Measurements from ENCODE around the gene USP34. TPM values are rescaled to one million over a fixed set of nuclear protein-coding genes. Genes with fewer than 3 reads are reported as not detected.
"Not testable (repeated sequence)": the region's sequence is repeated elsewhere in the genome, so short reads cannot be mapped to it uniquely, and the experiment has no call there.

The USP34 gene
- total and polyA plus RNA-seq, 9 donors: 57.4 to 132 (median 116) TPM

DNA sequence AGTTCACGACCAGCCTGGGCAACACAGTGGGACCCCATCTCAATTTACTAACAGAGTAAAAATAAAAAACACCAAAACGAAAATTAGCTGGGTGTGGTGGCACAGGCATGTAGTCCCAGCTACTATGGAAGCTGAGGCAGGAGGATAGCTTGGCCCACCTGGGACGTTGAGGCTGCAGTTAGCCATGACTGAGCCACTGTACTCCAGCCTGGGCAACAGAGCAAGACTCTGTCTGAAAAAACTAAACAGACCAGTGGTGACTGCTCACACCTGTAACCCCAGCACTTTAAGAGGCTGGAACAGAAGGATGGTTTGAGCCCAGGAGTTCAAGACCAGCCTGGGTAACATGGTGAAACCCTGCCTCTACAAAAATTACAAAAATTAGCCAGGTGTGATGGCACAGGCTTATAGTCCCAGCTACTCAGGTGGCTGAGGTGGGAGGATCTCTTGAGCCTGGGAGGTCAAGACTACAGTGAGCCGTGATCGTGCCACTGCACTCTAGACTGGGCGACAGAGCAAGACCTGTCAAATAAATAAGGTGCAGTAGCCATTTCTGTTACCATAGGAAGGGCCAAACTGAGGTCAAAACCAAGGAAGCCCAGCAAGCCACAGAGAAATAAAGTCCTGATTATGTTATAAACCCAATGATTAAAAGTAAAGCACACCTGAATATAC lies 14.0 kb downstream of the USP34 start:
- intact Hi-C loops (cut with DNase I): no loop called here
- TF ChIP-seq, protein P1, sequence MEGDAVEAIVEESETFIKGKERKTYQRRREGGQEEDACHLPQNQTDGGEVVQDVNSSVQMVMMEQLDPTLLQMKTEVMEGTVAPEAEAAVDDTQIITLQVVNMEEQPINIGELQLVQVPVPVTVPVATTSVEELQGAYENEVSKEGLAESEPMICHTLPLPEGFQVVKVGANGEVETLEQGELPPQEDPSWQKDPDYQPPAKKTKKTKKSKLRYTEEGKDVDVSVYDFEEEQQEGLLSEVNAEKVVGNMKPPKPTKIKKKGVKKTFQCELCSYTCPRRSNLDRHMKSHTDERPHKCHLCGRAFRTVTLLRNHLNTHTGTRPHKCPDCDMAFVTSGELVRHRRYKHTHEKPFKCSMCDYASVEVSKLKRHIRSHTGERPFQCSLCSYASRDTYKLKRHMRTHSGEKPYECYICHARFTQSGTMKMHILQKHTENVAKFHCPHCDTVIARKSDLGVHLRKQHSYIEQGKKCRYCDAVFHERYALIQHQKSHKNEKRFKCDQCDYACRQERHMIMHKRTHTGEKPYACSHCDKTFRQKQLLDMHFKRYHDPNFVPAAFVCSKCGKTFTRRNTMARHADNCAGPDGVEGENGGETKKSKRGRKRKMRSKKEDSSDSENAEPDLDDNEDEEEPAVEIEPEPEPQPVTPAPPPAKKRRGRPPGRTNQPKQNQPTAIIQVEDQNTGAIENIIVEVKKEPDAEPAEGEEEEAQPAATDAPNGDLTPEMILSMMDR (IDR thresholded peaks at IDR 0.05): no peak
- TF ChIP-seq POLR2A (IDR thresholded peaks at IDR 0.05) (no peak), EP300 (IDR thresholded peaks at IDR 0.05) (no peak)
- H3K27ac ChIP-seq: no peak overlapping the region
- H3K27me3 ChIP-seq: no peaks in the 10 kb centered on the region
- DNase-seq: no peak
- no peaks in the 10 kb centered on the region for H3K9me3 ChIP-seq
- H3K36me3 ChIP-seq: no peaks in the 10 kb centered on the region
- H3K4me1 ChIP-seq (ENCODE audit: insufficient read depth): peaks cover 22% of the 10 kb centered on the region
- no peak overlapping the region for H3K4me3 ChIP-seq
- WGBS, 3 donors: 91 to 93% (median 91%) methylated on average over 6 of the region's 6 CpGs

DNA sequence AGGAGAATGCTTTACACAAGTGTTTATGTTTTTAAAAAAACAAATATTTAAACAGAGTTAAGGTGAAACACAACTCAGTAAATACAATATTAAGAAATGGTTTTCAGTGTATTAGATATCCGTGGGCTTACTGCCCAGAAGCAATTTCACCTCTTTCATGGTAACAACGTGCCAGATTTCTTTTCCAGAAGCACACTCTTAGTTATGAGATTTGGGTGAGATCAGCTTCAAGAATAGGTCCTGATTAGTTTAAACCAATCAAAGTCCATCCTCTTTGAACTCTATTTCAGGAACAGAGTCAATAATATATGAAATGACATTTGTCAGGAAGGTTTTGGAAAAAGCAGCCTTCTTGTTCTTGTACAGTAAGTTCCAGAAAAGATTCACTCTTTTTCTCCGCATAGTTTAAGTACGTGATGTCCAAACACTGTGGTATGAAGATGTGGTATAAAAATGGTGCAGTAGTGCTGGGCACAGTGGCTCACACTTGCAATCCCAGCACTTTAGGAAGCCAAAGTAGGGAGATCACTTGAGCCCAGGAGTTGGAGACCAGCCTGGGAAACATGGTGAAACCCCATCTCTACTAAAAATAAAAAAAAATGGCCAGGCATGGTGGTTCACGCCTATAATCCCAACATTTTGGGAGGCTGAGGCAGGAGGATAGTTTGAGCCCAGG lies 14.7 kb downstream of the USP34 start:
- Histone ChIP-seq H3K27me3 (no peaks in the 10 kb centered on the region), H3K4me1 (ENCODE audit: insufficient read depth) (peaks cover 22% of the 10 kb centered on the region), H3K27ac (no peak overlapping the region), H3K4me3 (no peak overlapping the region), H3K9me3 (no peaks in the 10 kb centered on the region), H3K36me3 (no peaks in the 10 kb centered on the region)
- DNase-seq: no peak
- intact Hi-C loops (cut with DNase I): no loop called here
- TF ChIP-seq EP300 (IDR thresholded peaks at IDR 0.05) (no peak), POLR2A (IDR thresholded peaks at IDR 0.05) (no peak)
- TF ChIP-seq, protein P1 (IDR thresholded peaks at IDR 0.05): no peak
- WGBS, 3 donors: 52 to 56% (median 53%) methylated on average over 5 of the region's 5 CpGs

DNA sequence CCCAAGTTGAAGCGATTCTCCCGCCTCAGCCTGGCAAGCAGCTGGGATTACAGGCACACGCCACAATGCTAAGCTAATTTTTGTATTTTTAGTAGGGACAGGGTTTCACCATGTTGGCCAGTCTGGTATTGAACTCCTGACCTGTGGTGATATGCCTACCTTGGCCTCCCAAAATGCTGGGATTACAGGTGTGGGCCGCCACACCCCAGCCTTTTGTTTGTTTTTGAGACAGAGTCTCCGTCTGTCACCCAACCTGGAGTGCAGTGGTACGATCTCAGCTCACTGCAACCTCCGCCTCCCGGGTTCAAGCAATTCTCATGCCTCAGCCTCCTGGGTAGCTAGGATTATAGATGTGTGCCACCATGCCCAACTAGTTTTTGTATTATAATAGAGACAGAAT lies 15.9 kb downstream of the USP34 start:
- DNase-seq; intact Hi-C loops (cut with DNase I); H3K9me3 ChIP-seq; H3K27ac ChIP-seq; H3K27me3 ChIP-seq; H3K36me3 ChIP-seq; H3K4me3 ChIP-seq: not testable (repeated sequence)
- 96 to 98% (median 97%) methylated on average over 8 of the region's 8 CpGs for WGBS, 3 donors
- peaks cover 22% of the 10 kb centered on the region for H3K4me1 ChIP-seq (ENCODE audit: insufficient read depth)

GRCh38 chr2:61454383-61454782 lies 16.5 kb downstream of the USP34 start:
- intact Hi-C loops (cut with DNase I): no loop called here
- no peak overlapping the region for H3K4me3 ChIP-seq
- DNase-seq: no peak
- no peak overlapping the region for H3K27ac ChIP-seq
- no peaks in the 10 kb centered on the region for H3K27me3 ChIP-seq
- 97 to 98% (median 98%) methylated on average over 5 of the region's 5 CpGs for WGBS, 3 donors
- H3K9me3 ChIP-seq: no peaks in the 10 kb centered on the region
- TF ChIP-seq EP300 (IDR thresholded peaks at IDR 0.05): no peak
- TF ChIP-seq, protein P1 (IDR thresholded peaks at IDR 0.05): no peak
- no peak for TF ChIP-seq POLR2A (IDR thresholded peaks at IDR 0.05)
- H3K36me3 ChIP-seq: no peaks in the 10 kb centered on the region
- H3K4me1 ChIP-seq (ENCODE audit: insufficient read depth): peaks cover 22% of the 10 kb centered on the region

- intact Hi-C loops (cut with DNase I): no loop called here
- Histone ChIP-seq H3K4me1 (ENCODE audit: insufficient read depth) (peaks cover 15% of the 10 kb centered on the region), H3K27ac (no peak overlapping the region), H3K36me3 (no peaks in the 10 kb centered on the region), H3K27me3 (no peaks in the 10 kb centered on the region), H3K9me3 (no peaks in the 10 kb centered on the region), H3K4me3 (no peak overlapping the region)
- WGBS, 3 donors: 86 to 97% (median 94%) methylated on average over 8 of the region's 8 CpGs
- TF ChIP-seq, protein P1 (IDR thresholded peaks at IDR 0.05): no peak
- TF ChIP-seq EP300 (IDR thresholded peaks at IDR 0.05) (no peak), POLR2A (IDR thresholded peaks at IDR 0.05) (no peak)
- DNase-seq: no peak
Measured at GRCh38 chr2:61452392-61452791, 18.5 kb downstream of the USP34 start.

Data from ovary (tissue), 9 donors.